Measurements from ENCODE around the gene MICA. TPM values are rescaled to one million over a fixed set of nuclear protein-coding genes. Genes with fewer than 3 reads are reported as not detected.
A peak's percentile ranks its signal among the peaks of the same experiment; 100 is the strongest.

Gene MICA
- total RNA-seq, 4 donors from 2014 or later: 18.9 to 35.4 (median 22.3) TPM

GRCh38 chr6:31462026-31462963, 58.9 kb downstream of the MICA start:
- WGBS: 52% methylated on average over 11 of the region's 11 CpGs
- H3K27me3 ChIP-seq: no peaks in the 10 kb centered on the region
- H3K36me3 ChIP-seq: no peaks in the 10 kb centered on the region
- intact Hi-C loops (cut with DNase I): no loop called here
- peak overlapping the region; percentile 7 to 70 (median 62) for H3K27ac ChIP-seq (replicated peaks in 1 of 4)
- peaks cover 5 to 27% (median 14%) of the 10 kb centered on the region in 4 donors for H3K4me1 ChIP-seq
- H3K4me3 ChIP-seq: peak overlapping the region; percentile 46 to 62 (median 50)
- no peaks in the 10 kb centered on the region for H3K9me3 ChIP-seq
- TF ChIP-seq EP300 (IDR thresholded peaks at IDR 0.05): no peak
- TF ChIP-seq CTCF (IDR thresholded peaks at IDR 0.05): no peak
- no peak for TF ChIP-seq POLR2A (IDR thresholded peaks at IDR 0.05; ENCODE audit: low read depth)
- no peak for TF ChIP-seq POLR2AphosphoS5 (IDR thresholded peaks at IDR 0.05)
- peak; percentile 70 for DNase-seq (ENCODE audit: extremely low spot score)

GRCh38 chr6:31462964-31463870, 59.8 kb downstream of the MICA start:
- H3K9me3 ChIP-seq: no peaks in the 10 kb centered on the region
- 22% methylated on average over 28 of the region's 29 CpGs for WGBS
- H3K4me3 ChIP-seq: peak overlapping the region; percentile 46 to 62 (median 50)
- peaks cover 5 to 27% (median 14%) of the 10 kb centered on the region in 4 donors for H3K4me1 ChIP-seq
- peak overlapping the region; percentile 49 to 70 (median 62) for H3K27ac ChIP-seq (replicated peaks in 1 of 4)
- intact Hi-C loops (cut with DNase I): no loop called here
- peak; percentile 98 for DNase-seq (ENCODE audit: extremely low spot score)
- H3K36me3 ChIP-seq: no peaks in the 10 kb centered on the region
- H3K27me3 ChIP-seq: no peaks in the 10 kb centered on the region
- TF ChIP-seq POLR2AphosphoS5 (IDR thresholded peaks at IDR 0.05) (peak; percentile 70 to 85), EP300 (IDR thresholded peaks at IDR 0.05) (no peak), CTCF (IDR thresholded peaks at IDR 0.05) (no peak), POLR2A (IDR thresholded peaks at IDR 0.05; ENCODE audit: low read depth) (peak; percentile 41)

- 85% methylated on average over 6 of the region's 7 CpGs for WGBS
- no peaks in the 10 kb centered on the region for H3K9me3 ChIP-seq
- peaks cover 5 to 27% (median 14%) of the 10 kb centered on the region in 4 donors for H3K4me1 ChIP-seq
- peak; percentile 87 for DNase-seq (ENCODE audit: extremely low spot score)
- H3K27ac ChIP-seq (replicated peaks in 1 of 4): no peak overlapping the region
- H3K36me3 ChIP-seq: no peaks in the 10 kb centered on the region
- TF ChIP-seq POLR2A (IDR thresholded peaks at IDR 0.05; ENCODE audit: low read depth) (no peak), EP300 (IDR thresholded peaks at IDR 0.05) (no peak), POLR2AphosphoS5 (IDR thresholded peaks at IDR 0.05) (no peak), CTCF (IDR thresholded peaks at IDR 0.05) (no peak)
- peak overlapping the region; percentile 46 to 62 (median 50) for H3K4me3 ChIP-seq
- intact Hi-C loops (cut with DNase I): no loop called here
- no peaks in the 10 kb centered on the region for H3K27me3 ChIP-seq
Measured at GRCh38 chr6:31464252-31465184, 61.1 kb downstream of the MICA start.

Small RNA genes within 50 kb of the gene (small RNA-seq; reads per million reads assigned to genes)
- 0 reads per million in 3 donors for gene HLA-S
- 0 reads per million in 3 donors for gene MIR6891
- 0 reads per million in 3 donors for gene RF00019
- 0 reads per million in 3 donors for gene RNU6-283P

Other genes with a start within 250 kb of the MICA start
- gene CCHCR1, start 245.8 kb upstream of the MICA start, total RNA-seq: 10 to 100 TPM in 2 of 4 donors, 1 to 10 TPM in 2; 5.8 to 11.6 (median 9.4) TPM
- gene TCF19, start 245.0 kb upstream of the MICA start, total RNA-seq: 1 to 10 TPM; 2.3 to 6.7 (median 5.8) TPM
- gene POU5F1, start 232.9 kb upstream of the MICA start, total RNA-seq: 1 to 10 TPM in 1 of 4 donors, not detected in 3; 1.3 TPM
- gene HLA-C, start 131.5 kb upstream of the MICA start, total RNA-seq: 100 to 1,000 TPM; 251 to 549 (median 296) TPM
- gene HLA-B, start 46.4 kb upstream of the MICA start, total RNA-seq: 100 to 1,000 TPM; 336 to 628 (median 502) TPM
- gene MICB, start 94.5 kb downstream of the MICA start, total RNA-seq: 1 to 10 TPM in 2 of 4 donors, under 1 TPM in 2; 0.46 to 2.9 (median 1.7) TPM
- not detected for gene MCCD1, start 125.4 kb downstream of the MICA start, total RNA-seq
- 100 to 1,000 TPM; 186 to 257 (median 213) TPM for gene DDX39B, start 138.4 kb downstream of the MICA start, total RNA-seq
- 1 to 10 TPM; 2.0 to 5.0 (median 2.2) TPM for gene ATP6V1G2, start 143.0 kb downstream of the MICA start, total RNA-seq
- 10 to 100 TPM; 24.4 to 42.6 (median 29.6) TPM for gene NFKBIL1, start 144.0 kb downstream of the MICA start, total RNA-seq
- gene LTA, start 168.7 kb downstream of the MICA start, total RNA-seq: not detected
- 1 to 10 TPM in 1 of 4 donors, under 1 TPM in 1, not detected in 2; 0.17 to 1.5 TPM for gene TNF, start 172.0 kb downstream of the MICA start, total RNA-seq
- 1 to 10 TPM in 1 of 4 donors, under 1 TPM in 1, not detected in 2; 0.57 to 1.5 TPM for gene LTB, start 178.8 kb downstream of the MICA start, total RNA-seq
- 1 to 10 TPM; 1.9 to 9.3 (median 6.8) TPM for gene LST1, start 182.7 kb downstream of the MICA start, total RNA-seq
- not detected for gene NCR3, start 189.4 kb downstream of the MICA start, total RNA-seq
- gene AIF1, start 211.6 kb downstream of the MICA start, total RNA-seq: 10 to 100 TPM in 3 of 4 donors, 1 to 10 TPM in 1; 9.4 to 41.9 (median 14.4) TPM
- gene PRRC2A, start 217.1 kb downstream of the MICA start, total RNA-seq: 100 to 1,000 TPM in 2 of 4 donors, 10 to 100 TPM in 2; 68.8 to 138 (median 89.2) TPM
- gene BAG6, start 249.1 kb downstream of the MICA start, total RNA-seq: 100 to 1,000 TPM; 173 to 283 (median 217) TPM